HAP-1 (cell line): ENCODE data around the gene LYST.

Source experiments
- DNase-seq, 2 experiments: peaks; one replicate each; pipeline ENCODE4 v3.0.0-alpha.2; 2016 to 2020; ENCODE audit warnings: low spot score in 2 of 2
- H3K27me3 ChIP-seq: fragments of 250-450 bp; sonication (Bioruptor Pico); 2 replicates; pipeline ENCODE4 v1.5.1; 2020; ENCODE audit warnings: low read depth, mild to moderate bottlenecking, moderate library complexity
- H3K36me3 ChIP-seq: fragments of 250-450 bp; sonication (Bioruptor Pico); replicated peaks from 2 replicates; pipeline ENCODE4 v1.5.1; 2020; ENCODE audit warnings: mild to moderate bottlenecking
- H3K4me1 ChIP-seq: fragments of 250-450 bp; sonication (Bioruptor Pico); 2 replicates; pipeline ENCODE4 v1.5.1; 2020; ENCODE audit warnings: mild to moderate bottlenecking
- H3K4me3 ChIP-seq: fragments of 250-450 bp; sonication (Bioruptor Pico); 2 replicates; pipeline ENCODE4 v1.5.1; 2020; ENCODE audit warnings: mild to moderate bottlenecking, moderate library complexity
- H3K9me3 ChIP-seq: fragments of 250-450 bp; sonication (Bioruptor Pico); 2 replicates; pipeline ENCODE4 v1.5.1; 2020; ENCODE audit warnings: mild to moderate bottlenecking, moderate library complexity
- in situ Hi-C: fragments of 300-500 bp; cut with MboI; formaldehyde crosslinking; loops from 3 replicates; pipeline ENCODE4 v1.14.3; 2020; ENCODE audit warnings: low sequenced_read_pairs, inconsistent platforms, mixed read lengths

The LYST gene

GRCh38 chr1:235614442-235614954, 252.2 kb downstream of the LYST start:
- no peaks in the 10 kb centered on the region for H3K9me3 ChIP-seq
- DNase-seq: no peak
- H3K4me3 ChIP-seq: no peak overlapping the region
- in situ Hi-C loops: no loop called here
- no peaks in the 10 kb centered on the region for H3K4me1 ChIP-seq
- H3K27me3 ChIP-seq: no peaks in the 10 kb centered on the region
- H3K36me3 ChIP-seq: no peaks in the 10 kb centered on the region

GRCh38 chr1:235613602-235614001, 253.1 kb downstream of the LYST start:
- no peaks in the 10 kb centered on the region for H3K36me3 ChIP-seq
- H3K9me3 ChIP-seq: no peaks in the 10 kb centered on the region
- H3K4me3 ChIP-seq: no peak overlapping the region
- no peak for DNase-seq
- H3K4me1 ChIP-seq: no peaks in the 10 kb centered on the region
- no peaks in the 10 kb centered on the region for H3K27me3 ChIP-seq
- in situ Hi-C loops: no loop called here

- Histone ChIP-seq H3K36me3 (no peaks in the 10 kb centered on the region), H3K9me3 (no peaks in the 10 kb centered on the region), H3K4me3 (no peak overlapping the region), H3K4me1 (no peaks in the 10 kb centered on the region), H3K27me3 (no peaks in the 10 kb centered on the region)
- in situ Hi-C loops: no loop called here
- DNase-seq: no peak
Measured at GRCh38 chr1:235612761-235613160, 253.9 kb downstream of the LYST start.
